IMR-90 (cell line): ENCODE measurements around the gene FAM217B. TPM values are rescaled to one million over a fixed set of nuclear protein-coding genes. Genes with fewer than 3 reads are reported as not detected.

Experiments
- ATAC-seq: fragments of 200-7000 bp; cut with Tn5 transposase; 2 replicates; pipeline ENCODE4 v1.9.1; 2020; ENCODE audit warnings: low read depth, mild to moderate bottlenecking, moderate library complexity
- BruUV-seq: library from RNA; stranded (reverse); fragments of 400-500 nt; replicated peaks from 2 replicates; lab custom pipeline; 2021; lab: Mats Ljungman, UMichigan
- CTCF ChIA-PET: fragments of 300-600 bp; formaldehyde crosslinking; extraction: SDS; loops from one replicate; lab custom pipeline; 2021; ENCODE audit warnings: antibody characterized with exemption; lab: Yijun Ruan, JAX
- POLR2A ChIA-PET: fragments of 300-600 bp; sonication (Branson Sonifier 250); formaldehyde crosslinking; loops from one replicate; lab custom pipeline; 2022; ENCODE audit warnings: antibody characterized with exemption; ENCODE audit not compliant: unreplicated experiment; lab: Charles Lee
- DNase-seq: peaks from one replicate; pipeline ENCODE4 v3.0.0; 2013
- H2AFZ ChIP-seq: replicated peaks from 2 replicates; pipeline ENCODE3; 2013; ENCODE audit warnings: low read length, mild to moderate bottlenecking; ENCODE audit not compliant: poor library complexity
- H2AK5ac ChIP-seq: 2 replicates; pipeline ENCODE4 v1.6.1; 2013; ENCODE audit warnings: low read depth, low read length, inconsistent platforms
- H2AK9ac ChIP-seq: replicated peaks from 2 replicates; pipeline ENCODE3; 2013; ENCODE audit warnings: mild to moderate bottlenecking, low read depth, low read length, moderate library complexity; ENCODE audit not compliant: poor library complexity
- H2BK120ac ChIP-seq: 2 replicates; pipeline ENCODE4 v1.6.1; 2013; ENCODE audit warnings: low read depth, low read length, inconsistent platforms
- H2BK15ac ChIP-seq: 3 replicates; pipeline ENCODE4 v1.6.1; 2013; ENCODE audit warnings: low read depth, low read length, inconsistent platforms
- H2BK20ac ChIP-seq: 2 replicates; pipeline ENCODE4 v1.6.1; 2013; ENCODE audit warnings: low read depth, mild to moderate bottlenecking, inconsistent platforms, low read length, moderate library complexity
- H2BK5ac ChIP-seq: 2 replicates; pipeline ENCODE4 v1.6.1; 2013; ENCODE audit warnings: mild to moderate bottlenecking, low read depth, low read length, inconsistent platforms; ENCODE audit not compliant: poor library complexity, severe bottlenecking
- H3K14ac ChIP-seq: replicated peaks from 2 replicates; pipeline ENCODE4 v1.6.1; 2013; ENCODE audit warnings: low read depth, low read length, inconsistent platforms
- H3K18ac ChIP-seq: 2 replicates; pipeline ENCODE4 v1.6.1; 2013; ENCODE audit warnings: low read depth, low read length, control low read depth
- H3K23ac ChIP-seq: 2 replicates; pipeline ENCODE4 v1.6.1; 2013; ENCODE audit warnings: low read depth, low read length, inconsistent platforms
- H3K27ac ChIP-seq: 2 replicates; pipeline ENCODE4 v1.5.1; 2013; ENCODE audit warnings: mild to moderate bottlenecking, control low read depth, low read length; ENCODE audit not compliant: insufficient read depth
- H3K27me3 ChIP-seq: 2 replicates; pipeline ENCODE4 v1.6.1; 2013; ENCODE audit warnings: low read length; ENCODE audit not compliant: control insufficient read depth, insufficient read depth
- H3K36me3 ChIP-seq: 2 replicates; pipeline ENCODE4 v1.6.1; 2013; ENCODE audit warnings: low read length, mixed read lengths; ENCODE audit not compliant: control insufficient read depth, insufficient read depth
- H3K4ac ChIP-seq: 2 replicates; pipeline ENCODE4 v1.6.1; 2013; ENCODE audit warnings: low read depth, low read length, inconsistent platforms
- H3K4me1 ChIP-seq: 2 replicates; pipeline ENCODE4 v1.6.1; 2013; ENCODE audit warnings: low read length, mixed read lengths; ENCODE audit not compliant: control insufficient read depth, insufficient read depth
- H3K4me2 ChIP-seq: 2 replicates; pipeline ENCODE4 v1.6.1; 2013; ENCODE audit warnings: low read depth, mild to moderate bottlenecking, control low read depth, low read length, moderate library complexity
- H3K4me3 ChIP-seq: 2 replicates; pipeline ENCODE4 v1.5.1; 2013; ENCODE audit warnings: low read depth, mild to moderate bottlenecking, control low read depth, low read length, moderate library complexity; ENCODE audit not compliant: insufficient read depth
- H3K56ac ChIP-seq: 2 replicates; pipeline ENCODE4 v1.6.1; 2013; ENCODE audit warnings: low read length, inconsistent platforms; ENCODE audit not compliant: insufficient read depth; ENCODE audit errors: extremely low read depth
- H3K79me1 ChIP-seq, 2 experiments: 2 replicates each; pipeline ENCODE4 v1.6.1; 2013; ENCODE audit warnings: low read length in 2 of 2, inconsistent platforms in 1 of 2, low read depth in 1 of 2
- H3K9ac ChIP-seq: 2 replicates; pipeline ENCODE4 v1.6.1; 2013; ENCODE audit warnings: low read depth, low read length, control low read depth
- H3K9me1 ChIP-seq: 2 replicates; pipeline ENCODE4 v1.6.1; 2013; ENCODE audit warnings: low read length, inconsistent platforms; ENCODE audit not compliant: insufficient read depth
- H3K9me3 ChIP-seq: 2 replicates; pipeline ENCODE4 v1.6.1; 2013; ENCODE audit warnings: low read length; ENCODE audit not compliant: control insufficient read depth, insufficient read depth
- H4K20me1 ChIP-seq: 2 replicates; pipeline ENCODE4 v1.6.1; 2013; ENCODE audit warnings: low read length, inconsistent platforms; ENCODE audit not compliant: insufficient read depth
- H4K5ac ChIP-seq: 2 replicates; pipeline ENCODE4 v1.6.1; 2013; ENCODE audit warnings: mild to moderate bottlenecking, low read depth, low read length, control low read depth
- H4K8ac ChIP-seq, 2 experiments: 2 replicates each; pipeline ENCODE4 v1.6.1; 2013; ENCODE audit warnings: low read depth in 2 of 2, low read length in 2 of 2, control low read depth in 1 of 2, inconsistent platforms in 1 of 2
- H4K91ac ChIP-seq: 2 replicates; pipeline ENCODE4 v1.6.1; 2013; ENCODE audit warnings: low read depth, low read length, inconsistent platforms; ENCODE audit not compliant: insufficient read depth
- CEBPB ChIP-seq: IDR thresholded peaks from 2 replicates; pipeline ENCODE4 v1.6.1; 2012; ENCODE audit warnings: low read depth, low read length, improper control_type of control experiment
- FOS ChIP-seq: fragments of 150-350 bp; IDR thresholded peaks from 2 replicates; pipeline ENCODE4 v1.6.1; 2016; ENCODE audit warnings: low read depth, low read length
- MAFK ChIP-seq: IDR thresholded peaks from 2 replicates; pipeline ENCODE4 v1.6.1; 2012; ENCODE audit warnings: low read depth, low read length, improper control_type of control experiment
- MAZ ChIP-seq: IDR thresholded peaks from 2 replicates; pipeline ENCODE4 v1.6.1; 2012; ENCODE audit warnings: low read depth, mild to moderate bottlenecking, low read length, improper control_type of control experiment, moderate library complexity, borderline replicate concordance
- NFE2L2 ChIP-seq: fragments of 150-350 bp; IDR thresholded peaks from 2 replicates; pipeline ENCODE4 v1.6.1; 2016; ENCODE audit warnings: low read depth, mild to moderate bottlenecking, low read length
- RAD21 ChIP-seq: IDR thresholded peaks from 2 replicates; pipeline ENCODE4 v1.6.1; 2012; ENCODE audit warnings: low read length, improper control_type of control experiment
- RCOR1 ChIP-seq: IDR thresholded peaks from 2 replicates; pipeline ENCODE4 v1.6.1; 2012; ENCODE audit warnings: mild to moderate bottlenecking, low read length, improper control_type of control experiment; ENCODE audit not compliant: insufficient replicate concordance
- RFX5 ChIP-seq: IDR thresholded peaks from 2 replicates; pipeline ENCODE4 v1.8.0; 2012; ENCODE audit warnings: low read depth, mild to moderate bottlenecking, low read length, moderate library complexity
- SMC3 ChIP-seq: fragments of 150-350 bp; IDR thresholded peaks from 2 replicates; pipeline ENCODE4 v1.6.1; 2016; ENCODE audit warnings: low read depth, mild to moderate bottlenecking, antibody characterized with exemption, low read length, moderate library complexity
- dilution Hi-C: fragments of 300-500 bp; cut with HindIII; formaldehyde crosslinking; loops from one replicate; pipeline ENCODE4 v1.14.3; 2018; ENCODE audit warnings: low sequenced_read_pairs; ENCODE audit not compliant: unreplicated experiment
- in situ Hi-C: fragments of 300-500 bp; cut with MboI; formaldehyde crosslinking; loops from 3 replicates; pipeline ENCODE4 v1.14.3; 2019; ENCODE audit warnings: low sequenced_read_pairs, inconsistent platforms, mixed read lengths
- intact Hi-C: fragments of 100-400 bp; cut with micrococcal nuclease; formaldehyde crosslinking; loops from 2 replicates; pipeline ENCODE4 v1.10.0; 2022
- polyA plus RNA-seq, 3 experiments: library from polyadenylated mRNA; depleted of rRNA; stranded (reverse); fragments of >200 nt; gene quantifications; 2 replicates each; pipeline ENCODE4 v1.2.3, GENCODE V29; 2012; ENCODE audit warnings: low replicate concordance in 1 of 3
- total RNA-seq: library from RNA; depleted of rRNA; stranded (reverse); fragments of >200 nt; gene quantifications from 2 replicates; pipeline ENCODE4 v1.2.3, GENCODE V29; 2012
- TF ChIP-seq, protein P1 (sequence below): conservative IDR thresholded peaks from 2 replicates; pipeline ENCODE4 v1.5.1; 2012; ENCODE audit warnings: mild to moderate bottlenecking, low read depth, low read length, improper control_type of control experiment
- TF ChIP-seq, protein P2 (sequence below): fragments of 150-350 bp; IDR thresholded peaks from 2 replicates; pipeline ENCODE4 v1.6.1; 2016; ENCODE audit warnings: low read depth, mild to moderate bottlenecking, low read length, moderate library complexity, borderline replicate concordance
- TF ChIP-seq, protein P3 (sequence below): fragments of 150-350 bp; IDR thresholded peaks from 2 replicates; pipeline ENCODE4 v1.6.1; 2017; ENCODE audit warnings: mild to moderate bottlenecking, antibody characterized with exemption, low read length, low read depth

FAM217B gene
- total and polyA plus RNA-seq, 2 of the 4 experiments (the other 2 are of a cell fraction): 3.0 to 3.9 TPM

DNA sequence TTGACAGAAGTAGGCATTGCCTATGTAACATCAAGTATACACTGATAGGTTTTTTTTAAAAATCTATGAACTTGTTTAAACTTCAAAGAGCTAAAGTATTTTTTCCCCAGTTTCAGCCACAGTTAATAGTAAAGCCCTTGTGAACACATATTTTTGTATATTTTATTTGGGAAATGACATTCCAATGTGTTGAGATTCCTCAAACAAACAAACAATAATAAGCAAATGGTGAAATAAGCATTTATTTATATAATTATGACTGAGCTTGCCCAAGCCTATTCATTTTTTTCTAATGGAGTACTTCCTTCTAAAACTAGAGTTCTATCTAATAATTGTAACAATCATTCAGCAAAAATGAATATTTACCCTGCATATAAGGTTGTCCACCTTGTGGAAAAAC is 19.2 kb upstream of the FAM217B start:
- Histone ChIP-seq H4K8ac (no peak overlapping the region), H3K27me3 (no peaks in the 10 kb centered on the region), H3K14ac (no peak overlapping the region), H3K36me3 (no peaks in the 10 kb centered on the region), H2BK15ac (no peak overlapping the region), H2AK9ac (no peak overlapping the region), H3K9me3 (no peaks in the 10 kb centered on the region), H2AK5ac (no peak overlapping the region), H3K9ac (no peak overlapping the region), H2AFZ (no peak overlapping the region), H3K9me1 (no peaks in the 10 kb centered on the region), H3K56ac (no peak overlapping the region), H3K4me2 (no peak overlapping the region), H2BK20ac (no peak overlapping the region), H3K4ac (no peak overlapping the region), H3K4me3 (no peak overlapping the region), H3K23ac (no peak overlapping the region), H4K91ac (no peak overlapping the region), H3K79me1 (no peaks in the 10 kb centered on the region), H3K18ac (no peak overlapping the region), H2BK120ac (no peak overlapping the region), H3K27ac (no peak overlapping the region), H3K4me1 (no peaks in the 10 kb centered on the region), H4K5ac (no peak overlapping the region), H4K20me1 (no peaks in the 10 kb centered on the region), H2BK5ac (no peak overlapping the region)
- dilution Hi-C loops: no loop called here
- DNase-seq (peak; percentile 27), ATAC-seq (peak; percentile 56)
- in situ Hi-C loops: no loop called here
- no TSS peak for BruUV-seq
- intact Hi-C loops: no loop called here
- ChIA-PET POLR2A (no interaction called here), CTCF (interaction anchor here (1.7 kb wide), 1 partner anchor 13 kb away, joined by 8 read pairs; the partner anchor contains the start of gene SYCP2)
- TF ChIP-seq, protein P1, sequence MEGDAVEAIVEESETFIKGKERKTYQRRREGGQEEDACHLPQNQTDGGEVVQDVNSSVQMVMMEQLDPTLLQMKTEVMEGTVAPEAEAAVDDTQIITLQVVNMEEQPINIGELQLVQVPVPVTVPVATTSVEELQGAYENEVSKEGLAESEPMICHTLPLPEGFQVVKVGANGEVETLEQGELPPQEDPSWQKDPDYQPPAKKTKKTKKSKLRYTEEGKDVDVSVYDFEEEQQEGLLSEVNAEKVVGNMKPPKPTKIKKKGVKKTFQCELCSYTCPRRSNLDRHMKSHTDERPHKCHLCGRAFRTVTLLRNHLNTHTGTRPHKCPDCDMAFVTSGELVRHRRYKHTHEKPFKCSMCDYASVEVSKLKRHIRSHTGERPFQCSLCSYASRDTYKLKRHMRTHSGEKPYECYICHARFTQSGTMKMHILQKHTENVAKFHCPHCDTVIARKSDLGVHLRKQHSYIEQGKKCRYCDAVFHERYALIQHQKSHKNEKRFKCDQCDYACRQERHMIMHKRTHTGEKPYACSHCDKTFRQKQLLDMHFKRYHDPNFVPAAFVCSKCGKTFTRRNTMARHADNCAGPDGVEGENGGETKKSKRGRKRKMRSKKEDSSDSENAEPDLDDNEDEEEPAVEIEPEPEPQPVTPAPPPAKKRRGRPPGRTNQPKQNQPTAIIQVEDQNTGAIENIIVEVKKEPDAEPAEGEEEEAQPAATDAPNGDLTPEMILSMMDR: no peak
- TF ChIP-seq, protein P2, sequence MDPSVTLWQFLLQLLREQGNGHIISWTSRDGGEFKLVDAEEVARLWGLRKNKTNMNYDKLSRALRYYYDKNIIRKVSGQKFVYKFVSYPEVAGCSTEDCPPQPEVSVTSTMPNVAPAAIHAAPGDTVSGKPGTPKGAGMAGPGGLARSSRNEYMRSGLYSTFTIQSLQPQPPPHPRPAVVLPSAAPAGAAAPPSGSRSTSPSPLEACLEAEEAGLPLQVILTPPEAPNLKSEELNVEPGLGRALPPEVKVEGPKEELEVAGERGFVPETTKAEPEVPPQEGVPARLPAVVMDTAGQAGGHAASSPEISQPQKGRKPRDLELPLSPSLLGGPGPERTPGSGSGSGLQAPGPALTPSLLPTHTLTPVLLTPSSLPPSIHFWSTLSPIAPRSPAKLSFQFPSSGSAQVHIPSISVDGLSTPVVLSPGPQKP: no peak
- TF ChIP-seq MAZ (no peak), NFE2L2 (no peak), RAD21 (no peak), RCOR1 (no peak), FOS (no peak), MAFK (no peak), CEBPB (no peak), SMC3 (no peak), RFX5 (no peak)
- TF ChIP-seq, protein P3, sequence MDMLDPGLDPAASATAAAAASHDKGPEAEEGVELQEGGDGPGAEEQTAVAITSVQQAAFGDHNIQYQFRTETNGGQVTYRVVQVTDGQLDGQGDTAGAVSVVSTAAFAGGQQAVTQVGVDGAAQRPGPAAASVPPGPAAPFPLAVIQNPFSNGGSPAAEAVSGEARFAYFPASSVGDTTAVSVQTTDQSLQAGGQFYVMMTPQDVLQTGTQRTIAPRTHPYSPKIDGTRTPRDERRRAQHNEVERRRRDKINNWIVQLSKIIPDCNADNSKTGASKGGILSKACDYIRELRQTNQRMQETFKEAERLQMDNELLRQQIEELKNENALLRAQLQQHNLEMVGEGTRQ: no peak
